ENCODE measurements around the gene ELANE. TPM values are rescaled to one million over a fixed set of nuclear protein-coding genes. Genes with fewer than 3 reads are reported as not detected.
"Not testable (repeated sequence)": the region's sequence is repeated elsewhere in the genome, so short reads cannot be mapped to it uniquely, and the experiment has no call there.

Gene ELANE
- total RNA-seq, 1 experiment from 2014 or later = not detected

- in situ Hi-C loops (cut with HindIII; ENCODE audit: low pct_unique_long_range_greater_than_20kb, low sequenced_read_pairs) = no loop called here
- no peak for DNase-seq (ENCODE audit: low read depth)
Measured at GRCh38 chr19:812747-813218, 39.3 kb upstream of the ELANE start.

DNA sequence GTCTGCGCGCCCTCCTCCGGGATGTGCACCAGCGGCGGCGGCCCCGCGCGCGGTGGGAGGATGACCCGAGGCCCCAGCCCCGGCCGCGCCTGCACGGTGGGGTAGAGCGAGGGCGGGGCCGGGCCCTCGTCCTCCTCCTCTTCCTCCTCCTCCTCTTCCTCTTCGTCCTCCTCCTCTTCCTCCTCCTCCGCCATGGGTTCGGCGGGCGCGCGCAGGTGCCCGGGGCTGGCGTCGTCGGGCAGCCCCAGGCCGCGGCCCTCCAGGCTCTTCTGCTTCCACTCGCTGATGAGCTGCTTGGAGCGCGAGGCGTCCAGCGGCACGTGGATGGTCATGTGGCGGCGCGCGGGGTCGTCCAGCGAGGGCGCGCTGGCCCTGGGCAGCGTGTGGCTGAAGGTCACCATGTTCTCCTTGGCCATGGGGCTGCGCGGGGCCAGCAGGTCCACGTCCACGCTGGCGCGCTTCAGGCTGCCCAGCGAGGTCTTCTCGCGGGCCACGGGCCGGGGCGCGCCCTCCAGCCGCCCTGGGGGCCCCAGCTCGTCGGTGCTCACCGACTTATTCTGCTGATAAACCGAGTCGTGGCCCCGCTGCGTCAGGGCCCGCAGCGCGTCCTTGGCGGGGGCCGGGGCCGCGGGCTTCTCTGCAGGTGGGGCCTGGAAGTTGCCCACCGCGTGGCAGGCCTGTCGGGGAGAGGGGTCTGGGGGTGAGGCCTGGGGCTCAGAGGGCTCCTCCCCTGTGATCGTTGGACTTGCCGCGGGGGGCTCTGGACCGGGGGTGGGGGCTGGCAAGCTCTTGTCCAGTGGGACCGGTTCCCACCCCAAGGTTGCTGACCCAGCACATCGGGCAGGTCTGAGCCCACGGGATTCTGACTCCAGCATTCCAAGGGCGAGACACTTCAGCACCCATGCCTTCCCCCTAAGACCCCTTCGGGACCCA is 38.6 kb upstream of the ELANE start:
- in situ Hi-C loops (cut with HindIII; ENCODE audit: low pct_unique_long_range_greater_than_20kb, low sequenced_read_pairs) = no loop called here
- no peak for DNase-seq (ENCODE audit: low read depth)

DNA sequence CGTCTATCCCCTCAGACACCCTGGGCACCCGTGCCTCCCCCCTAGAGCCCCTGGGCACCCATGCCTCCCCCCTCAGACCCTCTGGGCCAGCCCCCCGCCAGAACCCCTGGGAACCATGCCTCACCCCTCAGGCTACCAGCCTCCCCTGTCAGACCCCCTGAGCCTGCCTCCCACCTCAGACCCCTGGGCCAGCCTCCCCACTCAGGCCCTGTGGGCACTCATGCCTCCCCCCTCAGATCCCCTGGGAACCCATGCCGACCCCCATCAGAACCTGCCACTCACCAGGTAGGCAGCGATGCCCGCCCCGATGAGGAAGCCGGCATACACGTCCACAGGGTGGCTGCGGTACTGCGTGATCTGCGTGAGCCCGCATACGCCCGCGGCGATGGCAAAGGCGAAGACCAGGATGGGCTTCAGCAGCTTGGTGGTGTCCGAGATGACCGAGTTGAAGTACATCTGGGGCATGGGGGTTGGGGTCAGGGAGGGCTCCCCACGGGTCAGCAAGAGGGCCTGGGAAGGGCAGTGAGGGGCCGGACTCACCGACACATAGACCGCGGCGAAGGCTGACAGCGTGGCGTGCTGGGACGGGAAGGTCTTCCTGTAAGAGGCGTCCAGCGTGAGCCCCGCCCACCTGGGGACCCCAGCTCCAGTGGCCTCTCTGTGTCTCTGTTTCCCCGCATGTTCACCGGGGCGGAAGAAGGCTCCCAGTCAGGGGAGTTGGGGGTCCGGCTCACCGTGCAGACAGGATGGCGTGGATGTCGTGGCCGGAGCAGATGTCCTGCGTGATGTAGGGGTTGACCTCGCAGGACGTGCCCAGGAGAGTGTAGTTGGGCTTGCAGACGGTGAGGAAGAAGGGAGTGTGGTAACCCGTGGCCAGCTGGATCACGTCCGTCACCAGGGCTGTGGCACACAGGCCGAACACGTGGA is 37.7 kb upstream of the ELANE start:
- in situ Hi-C loops (cut with HindIII; ENCODE audit: low pct_unique_long_range_greater_than_20kb, low sequenced_read_pairs) = no loop called here
- no peak for DNase-seq (ENCODE audit: low read depth)

DNA sequence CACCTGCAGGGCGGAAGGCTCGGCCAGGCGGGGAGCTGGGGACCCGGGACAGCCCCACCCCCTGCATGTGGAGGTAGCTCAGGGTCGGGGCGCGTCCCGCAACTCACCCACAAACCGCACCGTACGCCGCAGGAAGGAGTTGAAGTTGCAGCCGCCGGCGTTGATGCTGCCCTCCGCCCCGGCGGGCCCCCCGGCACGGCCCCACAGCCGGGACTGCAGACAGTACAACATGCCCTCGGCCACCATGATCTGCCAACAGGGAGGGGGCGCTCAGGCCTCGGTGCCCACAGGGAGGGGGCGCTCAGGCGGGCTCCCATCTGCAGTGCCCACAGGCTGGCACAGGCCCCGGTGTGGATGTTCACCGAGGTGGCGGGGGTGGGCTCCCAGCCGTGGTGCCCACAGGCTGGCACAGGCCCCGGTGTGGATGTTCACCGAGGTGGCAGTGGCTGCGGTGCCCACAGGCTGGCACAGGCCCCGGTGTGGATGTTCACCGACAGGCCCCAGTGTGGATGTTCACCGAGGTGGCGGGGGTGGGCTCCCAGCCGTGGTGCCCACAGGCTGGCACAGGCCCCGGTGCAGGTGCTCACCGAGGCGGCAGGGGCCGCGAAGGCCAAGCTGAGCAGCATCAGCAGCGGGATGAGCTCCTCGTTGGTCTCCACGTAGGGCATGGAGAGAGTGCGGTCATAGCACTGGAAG is 36.9 kb upstream of the ELANE start:
- in situ Hi-C loops (cut with HindIII; ENCODE audit: low pct_unique_long_range_greater_than_20kb, low sequenced_read_pairs) = no loop called here
- no peak for DNase-seq (ENCODE audit: low read depth)

GRCh38 chr19:815775-816499 is 36.2 kb upstream of the ELANE start:
- in situ Hi-C loops (cut with HindIII; ENCODE audit: low pct_unique_long_range_greater_than_20kb, low sequenced_read_pairs) = no loop called here
- no peak for DNase-seq (ENCODE audit: low read depth)

DNA sequence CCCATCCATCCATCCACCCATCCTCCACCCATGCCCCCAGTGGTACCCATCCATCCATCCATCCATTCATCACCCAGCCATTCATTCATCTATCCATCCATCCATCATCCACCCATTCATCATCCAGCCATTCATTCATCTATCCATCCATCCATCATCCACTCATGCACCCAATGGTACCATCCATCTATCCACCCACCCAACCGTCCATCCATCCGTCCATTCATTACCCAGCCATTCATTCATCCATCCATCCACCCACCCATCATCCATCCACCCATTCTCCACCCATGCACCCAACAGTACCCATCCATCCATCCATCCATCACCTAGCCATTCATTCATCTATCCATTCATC is 35.6 kb upstream of the ELANE start:
- no peak for DNase-seq (ENCODE audit: low read depth)
- in situ Hi-C loops (cut with HindIII; ENCODE audit: low pct_unique_long_range_greater_than_20kb, low sequenced_read_pairs) = no loop called here

- in situ Hi-C loops (cut with HindIII; ENCODE audit: low pct_unique_long_range_greater_than_20kb, low sequenced_read_pairs); DNase-seq (ENCODE audit: low read depth): not testable (repeated sequence)
Measured at GRCh38 chr19:820212-820611, 31.9 kb upstream of the ELANE start.

- no peak for DNase-seq (ENCODE audit: low read depth)
- in situ Hi-C loops (cut with HindIII; ENCODE audit: low pct_unique_long_range_greater_than_20kb, low sequenced_read_pairs) = no loop called here
Measured at GRCh38 chr19:821231-821824, 30.8 kb upstream of the ELANE start.

DNA sequence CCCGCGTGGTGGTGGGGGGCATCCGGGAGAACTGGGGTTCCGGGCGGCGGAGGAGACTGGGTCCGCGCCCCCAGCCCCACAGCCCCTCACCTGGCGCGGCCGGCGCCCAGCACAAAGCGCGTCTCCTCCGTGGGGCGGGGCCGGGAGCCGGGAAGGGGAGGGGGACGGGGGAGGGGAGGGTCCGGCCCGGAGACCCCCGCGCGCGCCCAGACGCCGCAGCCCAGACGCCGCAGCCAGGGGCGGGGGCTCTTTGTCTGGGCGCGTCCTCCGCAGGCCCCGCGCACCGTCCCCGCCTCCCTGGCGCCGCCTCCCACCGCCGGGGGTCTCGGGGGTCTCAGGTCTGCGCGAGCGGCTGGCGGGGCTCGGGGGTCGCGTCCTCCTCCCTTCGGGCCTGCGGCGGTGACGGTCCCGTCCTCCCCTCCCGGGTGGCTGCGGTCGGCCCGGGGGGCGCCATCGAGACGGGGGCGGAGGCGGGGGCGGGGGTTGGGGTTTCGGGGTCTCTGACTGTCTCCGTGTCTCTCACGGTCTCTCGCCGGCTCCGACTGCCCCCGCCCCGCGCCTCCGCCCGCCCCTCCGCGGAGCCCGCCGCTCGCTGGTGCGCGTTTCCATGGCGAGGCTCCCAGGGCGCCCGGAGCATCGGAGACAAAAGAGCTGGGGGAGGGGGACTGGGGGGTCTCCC is 30.1 kb upstream of the ELANE start, which contains the start of gene PLPPR3:
Gene PLPPR3, minus strand, starts transcription at position 131 of the 679 bp plus-strand sequence. CDS start 396 bp downstream, outside the sequence.
- in situ Hi-C loops (cut with HindIII; ENCODE audit: low pct_unique_long_range_greater_than_20kb, low sequenced_read_pairs) = no loop called here
- DNase-seq (ENCODE audit: low read depth) = no peak

GRCh38 chr19:823565-824121 is 28.5 kb upstream of the ELANE start:
- in situ Hi-C loops (cut with HindIII; ENCODE audit: low pct_unique_long_range_greater_than_20kb, low sequenced_read_pairs) = no loop called here
- DNase-seq (ENCODE audit: low read depth) = peak; percentile 30

DNA sequence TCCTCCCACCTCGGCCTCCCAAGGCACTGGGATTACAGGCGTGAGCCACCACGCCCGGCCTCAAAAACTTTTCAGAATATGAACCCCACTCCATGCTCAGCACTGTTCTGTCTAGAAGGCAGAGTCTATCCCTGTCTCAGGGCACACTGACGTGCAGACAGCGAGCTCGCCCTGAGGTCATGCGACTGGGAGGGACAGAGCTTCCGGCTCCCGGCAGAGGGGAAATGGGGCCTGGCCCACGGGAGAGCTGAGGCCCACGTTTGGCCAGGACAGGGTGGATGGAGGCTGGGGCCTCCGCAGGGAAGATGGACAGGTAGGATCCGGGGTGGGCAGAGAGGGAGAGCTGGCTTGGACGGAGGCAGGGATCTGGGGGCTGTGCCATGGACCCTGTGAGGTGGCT is 27.2 kb upstream of the ELANE start:
- DNase-seq (ENCODE audit: low read depth) = no peak
- in situ Hi-C loops (cut with HindIII; ENCODE audit: low pct_unique_long_range_greater_than_20kb, low sequenced_read_pairs) = no loop called here

GRCh38 chr19:825897-826644 is 26.0 kb upstream of the ELANE start:
- in situ Hi-C loops (cut with HindIII; ENCODE audit: low pct_unique_long_range_greater_than_20kb, low sequenced_read_pairs) = no loop called here
- no peak for DNase-seq (ENCODE audit: low read depth)

DNA sequence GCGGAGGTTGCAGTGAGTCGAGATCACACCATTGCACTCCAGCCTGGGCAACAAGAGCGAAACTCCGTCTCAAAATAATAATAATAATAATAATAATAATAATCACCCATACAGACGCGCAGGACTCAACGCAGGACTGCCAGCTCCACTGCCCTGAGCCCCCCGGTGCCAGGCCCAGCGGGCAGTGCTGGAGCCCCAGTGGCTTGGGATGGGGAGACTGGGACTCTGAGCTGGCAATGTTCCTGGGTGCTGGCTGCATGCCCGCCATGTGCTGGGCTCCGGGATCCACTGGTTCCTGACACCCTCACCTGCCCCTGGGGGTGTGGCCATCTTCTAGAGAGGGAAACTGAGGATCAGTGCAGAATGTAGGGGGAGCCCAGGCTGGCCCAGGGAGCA is 24.8 kb upstream of the ELANE start:
- in situ Hi-C loops (cut with HindIII; ENCODE audit: low pct_unique_long_range_greater_than_20kb, low sequenced_read_pairs) = no loop called here
- DNase-seq (ENCODE audit: low read depth) = no peak

- in situ Hi-C loops (cut with HindIII; ENCODE audit: low pct_unique_long_range_greater_than_20kb, low sequenced_read_pairs) = no loop called here
- no peak for DNase-seq (ENCODE audit: low read depth)
Measured at GRCh38 chr19:827710-828321, 24.3 kb upstream of the ELANE start, which contains the start of gene AZU1. TSS of gene AZU1 (plus strand) at chr19:827837. CDS start at chr19:827847, 10 bp downstream.

DNA sequence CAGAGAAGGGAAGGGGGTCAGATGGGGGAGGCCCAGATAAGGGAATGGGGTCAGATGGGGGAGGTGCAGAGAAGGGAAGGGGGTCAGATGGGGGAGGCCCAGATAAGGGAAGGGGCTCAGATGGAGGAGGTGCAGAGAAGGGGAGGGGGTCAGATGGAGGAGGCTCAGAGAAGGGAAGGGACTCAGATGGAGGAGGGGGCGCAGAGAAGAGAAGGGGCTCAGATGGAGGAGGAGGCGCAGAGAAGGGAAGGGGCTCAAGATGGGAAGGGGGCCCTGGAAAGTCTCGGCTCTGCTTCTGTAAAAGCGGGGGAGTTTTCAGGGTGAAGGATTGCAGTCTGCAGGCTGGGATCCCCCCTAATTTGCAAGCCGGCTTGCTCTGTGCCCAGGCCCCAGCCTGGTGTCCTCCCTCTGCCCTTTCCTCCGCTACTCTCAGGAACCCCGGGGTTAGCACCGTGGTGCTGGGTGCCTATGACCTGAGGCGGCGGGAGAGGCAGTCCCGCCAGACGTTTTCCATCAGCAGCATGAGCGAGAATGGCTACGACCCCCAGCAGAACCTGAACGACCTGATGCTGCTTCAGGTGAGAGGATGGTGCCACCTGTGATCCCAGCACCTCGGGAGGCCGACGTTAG is 22.9 kb upstream of the ELANE start:
- in situ Hi-C loops (cut with HindIII; ENCODE audit: low pct_unique_long_range_greater_than_20kb, low sequenced_read_pairs) = no loop called here
- no peak for DNase-seq (ENCODE audit: low read depth)

All from Caki2 (cell line).